GM19238 (cell line): ENCODE results near the gene PLOD1.
"Not testable (repeated sequence)": the region's sequence is repeated elsewhere in the genome, so short reads cannot be mapped to it uniquely, and the experiment has no call there.

Experiments used
- DNase-seq: peaks from one replicate; pipeline ENCODE4 v3.0.0; 2011; ENCODE audit warnings: low spot score; ENCODE audit not compliant: insufficient read length

The PLOD1 gene

GRCh38 chr1:11934302-11935056 is at the start of gene PLOD1:
PLOD1 (plus strand) TSS chr1:11934717; CDS start chr1:11934780, 63 bp downstream.
- peak; percentile 95 for DNase-seq

DNA sequence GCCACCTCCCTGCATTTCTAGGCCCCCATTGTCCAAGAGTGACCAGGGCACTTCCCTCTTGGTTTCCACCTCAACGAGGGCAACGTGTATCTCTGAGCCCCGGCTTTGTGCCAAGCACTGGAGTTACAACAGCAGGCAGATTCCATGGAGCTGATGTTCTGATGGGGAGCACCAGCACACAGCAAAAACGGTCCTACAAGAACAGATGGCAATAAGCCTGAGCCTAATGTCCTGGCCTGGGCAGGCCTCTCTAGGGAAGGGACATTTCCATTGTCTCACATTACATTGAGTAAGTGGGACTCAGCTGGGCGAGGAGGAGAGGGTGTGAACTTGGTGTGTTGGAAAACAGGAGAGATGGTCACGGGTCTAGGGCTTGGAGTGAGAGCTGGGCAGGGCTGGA is 48.6 kb upstream of the PLOD1 start:
- no peak for DNase-seq

GRCh38 chr1:11886986-11887665 is 47.4 kb upstream of the PLOD1 start:
- DNase-seq = no peak

DNA sequence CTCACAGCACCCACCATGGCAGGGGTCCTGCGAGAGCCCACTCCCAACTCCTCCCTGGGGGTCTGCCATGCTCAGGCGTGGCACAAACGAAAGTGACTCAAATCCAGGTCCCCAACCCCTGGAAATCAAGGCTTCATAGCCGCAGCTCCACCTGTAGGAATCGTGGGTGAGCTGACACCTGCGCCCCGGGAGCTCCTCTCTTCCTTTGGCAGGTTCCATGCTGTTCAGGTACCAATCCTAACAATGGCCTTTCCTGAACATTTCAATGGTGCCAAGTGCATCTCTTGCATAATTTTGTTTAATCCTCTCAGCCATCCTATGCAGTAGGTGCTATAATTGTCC is 46.9 kb upstream of the PLOD1 start:
- DNase-seq = no peak

GRCh38 chr1:11888206-11888876 is 46.2 kb upstream of the PLOD1 start:
- DNase-seq = no peak

DNA sequence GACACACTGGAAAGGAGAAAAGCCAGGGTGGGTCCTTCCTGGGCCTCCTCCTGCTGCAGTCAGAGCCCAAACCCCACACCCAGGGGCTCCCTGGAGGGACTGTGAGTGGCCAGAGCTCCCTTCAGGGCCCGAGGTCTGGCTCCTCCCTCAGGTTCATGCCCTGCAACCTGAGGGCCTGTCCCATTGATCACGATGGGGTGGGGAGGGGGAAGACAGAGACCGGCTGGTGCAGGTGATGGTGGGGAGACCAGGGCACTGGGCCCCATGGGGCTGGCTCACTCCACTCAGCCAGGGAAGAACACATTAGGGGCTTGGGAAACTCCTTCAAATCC is 45.7 kb upstream of the PLOD1 start:
- DNase-seq = no peak

DNA sequence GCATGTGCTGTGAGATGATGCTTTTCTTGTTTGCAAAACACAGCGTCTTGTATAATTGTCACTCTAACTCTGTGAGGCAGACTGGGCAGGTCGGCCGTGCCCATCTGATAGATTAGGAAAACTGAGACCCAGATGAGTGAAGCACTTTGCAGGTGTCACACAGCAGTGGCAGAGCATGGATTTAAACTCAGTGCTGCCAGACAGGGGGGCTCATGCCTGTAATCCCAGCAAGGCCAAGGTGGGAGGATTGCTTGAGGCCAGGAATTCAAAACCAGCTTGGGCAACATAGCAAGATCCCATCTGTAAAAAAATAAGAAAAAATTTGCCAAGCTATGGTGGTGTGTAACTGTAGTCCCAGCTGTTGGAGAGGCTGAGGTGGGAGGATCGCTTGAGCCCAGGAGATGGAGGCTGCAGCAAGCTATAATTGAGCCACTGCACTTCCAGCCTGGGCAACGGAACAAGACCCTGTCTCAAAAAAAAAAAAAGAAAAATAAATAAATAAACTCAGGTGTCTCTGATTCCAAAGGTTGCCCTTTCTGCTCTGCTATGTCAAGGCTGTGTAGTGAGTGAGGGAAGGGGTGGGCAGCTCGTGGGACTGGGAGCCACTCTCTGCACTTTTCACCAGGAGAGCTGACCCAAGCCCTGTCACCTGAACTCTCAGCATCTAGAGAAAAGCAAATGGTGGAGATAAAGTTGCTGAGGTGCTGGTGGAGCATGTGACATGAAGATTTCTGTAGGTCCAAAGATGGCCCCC is 42.9 kb upstream of the PLOD1 start:
- no peak for DNase-seq

- DNase-seq = peak; percentile 84
Observed at GRCh38 chr1:11893907-11894251, 40.6 kb upstream of the PLOD1 start.

- not testable (repeated sequence) for DNase-seq
Observed at GRCh38 chr1:11894501-11894900, 40.0 kb upstream of the PLOD1 start.

DNA sequence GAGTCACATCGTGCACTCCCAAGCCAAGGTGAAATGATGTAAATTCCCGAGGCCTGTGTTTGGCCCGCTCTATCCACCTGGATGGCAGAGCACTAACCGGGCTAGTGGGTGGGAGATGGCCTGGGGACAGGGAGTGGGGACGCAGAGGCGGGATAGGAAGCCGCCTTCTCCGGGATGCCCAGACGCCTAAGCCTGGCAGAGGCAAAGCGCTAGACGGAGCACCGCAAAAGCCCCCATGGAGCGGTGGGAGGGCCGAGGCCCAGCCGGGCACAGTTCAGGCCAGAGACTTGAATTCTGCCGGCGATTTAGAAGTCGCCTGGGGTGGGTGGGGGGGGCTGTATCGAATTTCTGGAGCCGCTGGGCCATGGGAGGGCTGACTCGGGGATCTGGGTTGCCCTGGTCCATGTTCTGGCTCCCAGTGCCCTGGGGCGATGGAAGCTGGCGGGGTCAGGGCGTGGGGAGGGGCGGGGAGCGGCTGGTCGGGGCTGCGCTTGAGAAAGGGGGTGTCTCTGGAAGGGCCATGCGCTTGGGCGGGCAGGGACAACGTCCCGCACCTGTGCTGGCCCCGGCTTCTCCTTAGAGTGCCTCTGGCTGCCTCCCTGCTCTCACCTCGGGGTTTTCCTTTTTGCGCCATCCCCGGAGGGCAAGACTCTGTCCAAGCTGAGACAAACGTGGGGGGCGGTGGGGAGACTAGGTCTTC is 36.3 kb upstream of the PLOD1 start:
- DNase-seq = no peak

GRCh38 chr1:11898831-11899467 is 35.6 kb upstream of the PLOD1 start:
- no peak for DNase-seq

DNA sequence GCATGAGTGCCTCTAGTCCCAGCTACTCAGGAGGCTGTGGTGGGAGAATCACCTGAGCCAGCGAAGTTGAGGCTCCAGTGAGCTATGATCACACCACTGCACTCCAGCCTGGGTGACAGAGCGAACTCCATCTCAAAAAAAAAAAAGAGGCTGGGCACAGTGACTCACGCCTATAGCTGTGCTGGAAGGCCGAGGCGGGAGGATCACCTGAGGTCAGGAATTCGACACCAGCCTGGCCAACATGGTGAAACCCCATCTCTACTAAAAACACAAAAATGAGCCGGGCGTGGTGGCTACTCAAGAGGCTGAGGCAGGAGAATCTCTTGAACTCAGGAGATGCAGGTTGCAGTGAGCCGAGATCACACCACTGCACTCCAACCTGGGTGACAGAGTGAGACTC is 33.1 kb upstream of the PLOD1 start:
- DNase-seq = not testable (repeated sequence)

- no peak for DNase-seq
Observed at GRCh38 chr1:11903210-11903609, 31.3 kb upstream of the PLOD1 start.

GRCh38 chr1:11904156-11904555 is 30.4 kb upstream of the PLOD1 start:
- DNase-seq = not testable (repeated sequence)

DNA sequence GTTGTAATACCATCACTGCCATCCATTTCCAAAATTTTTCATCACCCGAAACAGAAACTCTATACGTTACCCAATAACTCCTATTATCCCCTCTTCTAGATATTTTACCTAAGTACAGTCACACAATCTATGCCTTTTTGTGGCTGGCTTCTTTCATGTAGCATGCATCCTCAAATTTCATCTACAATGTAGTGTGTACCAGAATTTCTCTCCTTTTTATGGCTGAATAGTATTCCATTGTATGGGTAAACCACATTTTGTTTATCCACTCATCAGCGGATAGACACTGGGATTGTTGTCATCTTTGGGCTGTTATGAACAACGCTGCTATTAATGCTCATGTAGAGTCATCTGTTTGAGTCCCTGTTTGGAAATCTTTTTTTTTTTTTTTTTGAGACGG is 29.5 kb upstream of the PLOD1 start:
- DNase-seq = no peak

- DNase-seq = no peak
Observed at GRCh38 chr1:11906870-11907269, 27.6 kb upstream of the PLOD1 start.

DNA sequence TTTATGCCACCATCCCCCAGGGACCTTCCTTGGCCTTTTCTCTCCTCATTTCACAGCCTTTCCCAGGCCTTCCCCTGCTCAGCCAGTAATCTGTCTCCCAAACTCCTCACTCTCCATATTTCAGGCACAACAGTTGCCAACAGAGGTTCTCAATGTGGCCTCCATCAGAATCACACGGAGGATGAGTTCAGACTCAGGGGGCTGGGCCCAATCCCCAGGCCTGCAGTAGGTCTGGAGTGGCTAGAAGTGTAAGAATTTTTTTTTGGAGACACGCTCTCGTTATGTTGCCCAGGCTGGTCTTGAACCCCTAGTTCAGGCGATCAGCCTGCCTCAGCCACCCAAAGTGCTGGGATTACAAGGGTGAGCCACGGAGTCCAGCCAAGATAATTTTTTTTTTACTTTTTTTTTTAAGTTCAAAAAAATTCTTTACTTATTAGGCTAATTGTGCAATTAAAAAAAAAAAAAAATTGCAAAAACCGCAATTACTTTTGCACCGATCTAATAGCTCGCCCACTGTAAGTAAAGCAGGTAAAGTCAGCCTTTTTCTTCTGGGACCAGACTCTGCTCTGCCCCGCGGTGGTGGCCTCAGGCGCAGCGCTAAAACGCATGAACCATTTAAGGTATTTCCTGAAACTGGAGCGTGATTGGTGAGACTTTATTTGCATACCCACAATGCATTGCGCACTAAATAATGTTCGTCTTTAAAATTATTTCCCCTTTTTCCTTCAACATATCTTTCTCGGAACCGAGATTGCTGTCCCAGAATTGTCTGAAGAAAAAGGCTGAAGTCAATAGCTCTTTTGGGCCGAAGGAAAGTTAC is 27.0 kb upstream of the PLOD1 start:
- peak; percentile 72 for DNase-seq

DNA sequence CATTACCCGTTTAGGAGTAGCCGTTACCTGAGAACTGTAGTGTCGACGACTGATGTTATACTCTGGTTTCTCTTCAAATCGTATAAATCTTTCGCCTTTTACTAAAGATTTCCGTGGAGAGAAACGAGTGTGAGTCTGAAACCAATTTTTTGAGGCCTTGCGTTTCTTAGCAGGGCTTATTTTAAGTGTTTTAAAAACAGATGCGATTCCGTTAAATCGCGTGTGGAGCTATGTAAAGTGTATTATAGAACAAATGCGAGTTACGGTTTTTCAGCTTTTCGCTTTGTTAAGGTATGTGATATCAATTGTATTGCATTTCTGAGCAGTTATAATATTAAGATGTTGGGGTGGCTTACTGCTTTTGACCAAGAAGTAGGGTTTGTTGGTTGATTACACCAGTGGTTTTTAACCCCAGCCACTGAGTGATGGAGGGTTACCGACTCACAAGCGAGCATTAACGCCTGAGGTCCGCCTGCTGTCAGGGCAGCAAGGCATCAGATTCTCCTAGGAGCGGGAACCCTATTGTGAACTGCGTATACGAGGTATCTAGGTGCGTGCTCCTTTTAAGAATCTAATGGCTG is 26.3 kb upstream of the PLOD1 start:
- peak; percentile 54 for DNase-seq

GRCh38 chr1:11910914-11911228 is 23.6 kb upstream of the PLOD1 start:
- not testable (repeated sequence) for DNase-seq

- no peak for DNase-seq
Observed at GRCh38 chr1:11912000-11912399, 22.5 kb upstream of the PLOD1 start.
